Thyroid gland (tissue), 4 donors: ENCODE data around the gene BRMS1.

Experiments
- POLR2A ChIP-seq, 2 donors: fragments of 450-650 bp; IDR thresholded peaks; one replicate each; pipeline ENCODE4 v1.6.1; 2017; ENCODE audit warnings: antibody characterized with exemption in 2 of 2, mild to moderate bottlenecking in 2 of 2, moderate library complexity in 1 of 2
- TF ChIP-seq, protein P1 (sequence below), 6 experiments: fragments of 200-600 bp in 3 of 6; fragments of 450-650 bp in 3 of 6; sonication (generic) in 3 of 6; IDR thresholded peaks; one replicate each; pipeline ENCODE4 v1.5.1; 2016 to 2019; ENCODE audit warnings: antibody characterized with exemption in 6 of 6, mild to moderate bottlenecking in 2 of 6, inconsistent platforms in 1 of 6, moderate library complexity in 1 of 6

DNA sequence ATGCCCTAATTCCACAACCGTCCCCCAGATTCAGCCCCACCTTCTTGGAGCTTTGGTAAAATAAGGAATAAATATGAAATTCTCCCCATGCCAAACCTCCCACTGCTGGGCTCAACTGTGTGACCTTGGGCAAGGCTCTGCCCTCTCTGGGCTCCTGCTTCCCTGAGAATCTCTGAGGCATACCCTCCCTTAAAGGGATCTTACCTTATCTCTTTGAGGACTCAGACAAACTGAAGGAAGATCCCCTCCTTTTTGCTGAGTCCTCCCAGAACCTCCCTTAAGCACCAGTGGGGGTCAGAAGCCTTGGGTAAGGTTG, 30.8 kb downstream of the BRMS1 start:
- TF ChIP-seq, protein P1, sequence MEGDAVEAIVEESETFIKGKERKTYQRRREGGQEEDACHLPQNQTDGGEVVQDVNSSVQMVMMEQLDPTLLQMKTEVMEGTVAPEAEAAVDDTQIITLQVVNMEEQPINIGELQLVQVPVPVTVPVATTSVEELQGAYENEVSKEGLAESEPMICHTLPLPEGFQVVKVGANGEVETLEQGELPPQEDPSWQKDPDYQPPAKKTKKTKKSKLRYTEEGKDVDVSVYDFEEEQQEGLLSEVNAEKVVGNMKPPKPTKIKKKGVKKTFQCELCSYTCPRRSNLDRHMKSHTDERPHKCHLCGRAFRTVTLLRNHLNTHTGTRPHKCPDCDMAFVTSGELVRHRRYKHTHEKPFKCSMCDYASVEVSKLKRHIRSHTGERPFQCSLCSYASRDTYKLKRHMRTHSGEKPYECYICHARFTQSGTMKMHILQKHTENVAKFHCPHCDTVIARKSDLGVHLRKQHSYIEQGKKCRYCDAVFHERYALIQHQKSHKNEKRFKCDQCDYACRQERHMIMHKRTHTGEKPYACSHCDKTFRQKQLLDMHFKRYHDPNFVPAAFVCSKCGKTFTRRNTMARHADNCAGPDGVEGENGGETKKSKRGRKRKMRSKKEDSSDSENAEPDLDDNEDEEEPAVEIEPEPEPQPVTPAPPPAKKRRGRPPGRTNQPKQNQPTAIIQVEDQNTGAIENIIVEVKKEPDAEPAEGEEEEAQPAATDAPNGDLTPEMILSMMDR (IDR thresholded peaks at IDR 0.05): no peak
- no peak for TF ChIP-seq POLR2A (IDR thresholded peaks at IDR 0.05)
